Lower lobe of right lung (tissue), 2 donors: Measurements from ENCODE around the gene ESYT1. TPM values are rescaled to one million over a fixed set of nuclear protein-coding genes. Genes with fewer than 3 reads are reported as not detected.

Experiments used
- ATAC-seq, 2 donors: fragments of 200-7000 bp; cut with Tn5 transposase; one replicate each; pipeline ENCODE4 v1.9.1; 2020 to 2022; ENCODE audit warnings: mild to moderate bottlenecking in 2 of 2, moderate library complexity in 2 of 2
- DNase-seq: peaks from one replicate; pipeline ENCODE4 v3.0.0-alpha.2; 2020
- H3K27ac ChIP-seq: fragments of 200-600 bp; one replicate; pipeline ENCODE4 v1.8.0; 2022
- H3K27me3 ChIP-seq: fragments of 200-600 bp; one replicate; pipeline ENCODE4 v1.8.0; 2022; ENCODE audit warnings: low read depth
- H3K36me3 ChIP-seq: fragments of 200-600 bp; one replicate; pipeline ENCODE4 v1.8.0; 2022; ENCODE audit warnings: mild to moderate bottlenecking
- H3K4me1 ChIP-seq: fragments of 200-600 bp; one replicate; pipeline ENCODE4 v1.8.0; 2022
- H3K4me3 ChIP-seq: fragments of 200-600 bp; one replicate; pipeline ENCODE4 v1.8.0; 2022; ENCODE audit warnings: mild to moderate bottlenecking
- H3K9me3 ChIP-seq: fragments of 200-600 bp; one replicate; pipeline ENCODE4 v1.8.0; 2022
- CTCF ChIP-seq: fragments of 200-600 bp; IDR thresholded peaks from one replicate; pipeline ENCODE4 v1.8.0; 2022; ENCODE audit warnings: antibody characterized with exemption, mild to moderate bottlenecking
- intact Hi-C: fragments of 100-400 bp; cut with DNase I; formaldehyde crosslinking; loops from one replicate; pipeline ENCODE4 v1.11.0; 2022
- total RNA-seq: library from RNA; stranded (reverse); fragmentation: NEBNext Ultra II Directional; extraction: Animal tissue kit (Norgen Biotek cat#: 25700); gene quantifications from one replicate; pipeline ENCODE4 v1.2.1, GENCODE V29; 2021
- donor health status: DM: no; HTN: yes; CAD: no; lungs with severe emphysema.

The ESYT1 gene
- total RNA-seq, 1 donor from 2014 or later: 114 TPM

GRCh38 chr12:56119361-56119796 lies 8.7 kb upstream of the ESYT1 start:
- Histone ChIP-seq H3K36me3 (peaks cover 24% of the 10 kb centered on the region), H3K4me3 (peak overlapping the region; percentile 72), H3K9me3 (no peaks in the 10 kb centered on the region), H3K27me3 (no peaks in the 10 kb centered on the region), H3K4me1 (peaks cover 22% of the 10 kb centered on the region), H3K27ac (peak overlapping the region; percentile 91)
- peak; percentile 72 for TF ChIP-seq CTCF
- DNase-seq (no peak), ATAC-seq (peak; percentile 65 to 73)
- intact Hi-C loops: no loop called here

DNA sequence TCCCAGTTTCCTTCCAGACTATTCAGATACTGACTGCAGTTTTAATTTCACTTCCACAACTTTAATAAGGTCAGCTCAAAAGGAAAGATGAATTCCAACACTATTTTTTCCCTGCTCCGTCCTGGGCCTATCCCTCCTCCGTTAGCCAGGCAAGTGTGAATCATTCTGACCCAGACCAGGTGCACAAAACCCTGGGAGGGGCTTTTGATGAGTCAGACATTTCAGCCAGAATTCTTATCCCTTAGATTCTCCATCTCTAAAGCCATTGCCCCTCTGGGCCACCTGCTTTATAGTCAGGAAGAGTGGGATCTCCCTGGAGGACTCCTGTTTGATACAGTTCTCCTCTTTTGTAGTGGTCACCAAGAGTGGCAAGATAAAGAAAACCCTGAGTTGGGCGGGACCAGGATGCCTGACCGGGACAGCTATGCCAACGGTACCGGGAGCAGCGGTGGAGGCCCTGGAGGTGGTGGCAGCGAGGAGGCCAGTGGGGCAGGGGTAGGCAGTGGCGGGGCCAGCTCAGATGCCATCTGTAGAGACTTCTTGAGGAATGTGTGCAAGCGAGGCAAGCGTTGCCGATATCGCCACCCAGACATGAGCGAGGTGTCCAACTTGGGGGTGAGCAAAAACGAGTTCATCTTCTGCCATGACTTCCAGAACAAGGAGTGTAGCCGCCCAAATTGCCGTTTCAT lies 7.8 kb upstream of the ESYT1 start:
- Histone ChIP-seq H3K4me1 (peaks cover 30% of the 10 kb centered on the region), H3K36me3 (peaks cover 24% of the 10 kb centered on the region), H3K9me3 (no peaks in the 10 kb centered on the region), H3K27ac (peak overlapping the region; percentile 51), H3K27me3 (no peaks in the 10 kb centered on the region), H3K4me3 (no peak overlapping the region)
- no peak for TF ChIP-seq CTCF
- intact Hi-C loops: no loop called here
- ATAC-seq (no peak), DNase-seq (no peak)

DNA sequence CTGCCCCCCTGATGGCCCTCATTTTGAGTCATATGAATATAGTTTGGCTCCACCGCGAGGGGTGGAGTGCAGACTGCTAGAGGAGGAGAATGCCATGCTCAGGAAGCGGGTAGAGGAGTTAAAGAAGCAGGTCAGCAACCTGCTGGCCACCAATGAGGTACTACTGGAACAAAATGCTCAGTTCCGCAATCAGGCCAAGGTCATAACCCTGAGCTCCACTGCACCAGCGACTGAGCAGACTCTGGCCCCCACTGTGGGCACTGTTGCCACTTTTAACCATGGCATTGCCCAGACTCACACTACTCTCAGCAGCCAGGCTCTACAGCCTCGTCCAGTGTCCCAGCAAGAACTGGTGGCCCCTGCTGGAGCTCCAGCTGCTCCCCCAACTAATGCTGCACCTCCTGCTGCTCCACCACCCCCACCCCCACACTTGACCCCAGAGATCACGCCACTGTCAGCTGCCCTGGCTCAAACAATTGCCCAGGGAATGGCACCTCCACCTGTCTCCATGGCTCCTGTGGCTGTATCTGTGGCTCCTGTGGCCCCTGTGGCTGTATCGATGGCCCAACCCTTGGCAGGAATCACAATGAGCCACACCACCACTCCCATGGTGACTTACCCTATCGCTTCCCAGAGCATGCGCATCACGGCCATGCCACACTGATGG lies 6.7 kb upstream of the ESYT1 start:
- Histone ChIP-seq H3K27me3 (no peaks in the 10 kb centered on the region), H3K36me3 (peaks cover 24% of the 10 kb centered on the region), H3K27ac (no peak overlapping the region), H3K9me3 (no peaks in the 10 kb centered on the region), H3K4me1 (peaks cover 40% of the 10 kb centered on the region), H3K4me3 (no peak overlapping the region)
- intact Hi-C loops: no loop called here
- TF ChIP-seq CTCF: no peak
- no peak for DNase-seq
- no peak for ATAC-seq

DNA sequence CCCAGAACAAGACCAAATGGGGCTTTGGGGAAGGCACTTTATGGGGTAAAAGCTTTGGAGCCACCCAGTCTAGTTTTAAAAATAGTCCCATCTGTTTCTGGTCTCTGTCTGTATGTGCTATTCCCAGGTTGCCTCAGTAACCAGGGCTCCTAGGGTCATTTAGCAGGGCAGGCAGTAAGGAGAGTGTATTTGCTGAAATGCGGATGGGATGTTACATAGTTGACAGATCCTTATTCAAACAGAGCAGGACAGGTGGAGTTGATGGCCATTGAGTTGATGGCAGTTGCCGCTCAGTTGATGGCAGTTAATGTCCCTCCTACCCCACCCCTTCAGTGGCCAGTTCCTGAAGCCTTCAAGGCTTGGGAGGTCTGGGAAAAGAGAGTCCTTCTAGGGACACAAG lies 5.4 kb upstream of the ESYT1 start:
- Histone ChIP-seq H3K4me3 (no peak overlapping the region), H3K27ac (no peak overlapping the region), H3K36me3 (peaks cover 24% of the 10 kb centered on the region), H3K4me1 (peaks cover 53% of the 10 kb centered on the region), H3K9me3 (no peaks in the 10 kb centered on the region), H3K27me3 (no peaks in the 10 kb centered on the region)
- DNase-seq (no peak), ATAC-seq (no peak)
- TF ChIP-seq CTCF: no peak
- intact Hi-C loops: no loop called here

- Histone ChIP-seq H3K36me3 (peaks cover 24% of the 10 kb centered on the region), H3K4me1 (peaks cover 46% of the 10 kb centered on the region)
- DNase-seq: no peak
Measured at GRCh38 chr12:56124133-56124532, 3.9 kb upstream of the ESYT1 start.

More at GRCh38 chr12:56124133-56124532, 3.9 kb upstream of the ESYT1 start:
- Histone ChIP-seq H3K27ac (no peak overlapping the region), H3K4me3 (no peak overlapping the region), H3K27me3 (no peaks in the 10 kb centered on the region), H3K9me3 (no peaks in the 10 kb centered on the region)
- ATAC-seq: no peak
- TF ChIP-seq CTCF: no peak
- intact Hi-C loops: no loop called here
